Mucosa of descending colon (tissue), 3 donors: ENCODE data around the gene NFATC1. TPM values are rescaled to one million over a fixed set of nuclear protein-coding genes. Genes with fewer than 3 reads are reported as not detected.

ENCODE experiments used
- ATAC-seq: fragments of 200-7000 bp; cut with Tn5 transposase; one replicate; pipeline ENCODE4 v1.9.1; 2020; ENCODE audit warnings: mild to moderate bottlenecking, moderate library complexity
- DNase-seq, 3 donors: peaks; one replicate each; pipeline ENCODE4 v3.0.0-alpha.2; 2020
- H3K36me3 ChIP-seq: fragments of 200-600 bp; one replicate; pipeline ENCODE4 v1.8.0; 2021; ENCODE audit warnings: low read depth, mild to moderate bottlenecking
- H3K4me1 ChIP-seq: fragments of 200-600 bp; one replicate; pipeline ENCODE4 v1.8.0; 2021; ENCODE audit warnings: low read depth, mild to moderate bottlenecking
- H3K4me3 ChIP-seq: fragments of 200-600 bp; one replicate; pipeline ENCODE4 v1.8.0; 2021; ENCODE audit warnings: mild to moderate bottlenecking
- H3K9me3 ChIP-seq: fragments of 200-600 bp; one replicate; pipeline ENCODE4 v1.8.0; 2021; ENCODE audit warnings: mild to moderate bottlenecking
- CTCF ChIP-seq: fragments of 200-600 bp; IDR thresholded peaks from one replicate; pipeline ENCODE4 v1.8.0; 2022; ENCODE audit warnings: antibody characterized with exemption, mild to moderate bottlenecking
- intact Hi-C, 2 donors: fragments of 100-400 bp; cut with DNase I in 1 of 2; cut with micrococcal nuclease in 1 of 2; formaldehyde crosslinking; loops; one replicate each; pipeline versions ENCODE4 v1.11.0 to v1.11.1; 2022; cut with DNase I, micrococcal nuclease
- total RNA-seq, 3 donors: library from RNA; stranded (reverse); fragmentation: NEBNext Ultra II Directional in 2 of 3; extraction: Animal tissue kit (Norgen Biotek cat#: 25700) in 2 of 3; gene quantifications; one replicate each; pipeline versions ENCODE4 v1.2.1 to v1.2.4, GENCODE V29; 2021 to 2023
- donor health status: DM: no; HTN: no; CAD: no; lungs with moderate emphysema.
- donor health status: DM: no; HTN: no; CAD: no.
- donor health status: DM: no; HTN: yes; CAD: no.

The NFATC1 gene
- total RNA-seq, 3 donors from 2014 or later: 2.9 to 12.9 (median 4.6) TPM

GRCh38 chr18:79553154-79553553 is 157.4 kb downstream of the NFATC1 start:
- Histone ChIP-seq H3K36me3 (no peaks in the 10 kb centered on the region), H3K4me1 (no peaks in the 10 kb centered on the region), H3K4me3 (no peak overlapping the region), H3K9me3 (no peaks in the 10 kb centered on the region)
- intact Hi-C loops: no loop called here
- no peak for ATAC-seq
- peak in 1 of 3 donors; percentile 7 for DNase-seq
- TF ChIP-seq CTCF: no peak

GRCh38 chr18:79553696-79554095 is 158.0 kb downstream of the NFATC1 start:
- Histone ChIP-seq H3K4me1 (no peaks in the 10 kb centered on the region), H3K9me3 (no peaks in the 10 kb centered on the region), H3K4me3 (no peak overlapping the region), H3K36me3 (no peaks in the 10 kb centered on the region)
- TF ChIP-seq CTCF: no peak
- DNase-seq (no peak), ATAC-seq (no peak)
- intact Hi-C loops: no loop called here

GRCh38 chr18:79554321-79554720 is 158.6 kb downstream of the NFATC1 start:
- DNase-seq: peak in 1 of 3 donors; percentile 6
- ATAC-seq: no peak
- Histone ChIP-seq H3K4me1 (no peaks in the 10 kb centered on the region), H3K4me3 (no peak overlapping the region), H3K36me3 (no peaks in the 10 kb centered on the region), H3K9me3 (no peaks in the 10 kb centered on the region)
- intact Hi-C loops: no loop called here
- TF ChIP-seq CTCF: no peak

- intact Hi-C loops: no loop called here
- Histone ChIP-seq H3K4me3 (no peak overlapping the region), H3K9me3 (no peaks in the 10 kb centered on the region), H3K4me1 (no peaks in the 10 kb centered on the region), H3K36me3 (no peaks in the 10 kb centered on the region)
- no peak for TF ChIP-seq CTCF
- ATAC-seq: no peak
- peak in 1 of 3 donors; percentile 21 for DNase-seq
These were observed 159.4 kb downstream of the NFATC1 start for GRCh38 chr18:79554945-79555645.

GRCh38 chr18:79555885-79556284 is 160.2 kb downstream of the NFATC1 start:
- H3K4me1 ChIP-seq: no peaks in the 10 kb centered on the region
- TF ChIP-seq CTCF: no peak
- intact Hi-C loops: no loop called here
- ATAC-seq: no peak
- no peak overlapping the region for H3K4me3 ChIP-seq
- peak in 1 of 3 donors; percentile 26 for DNase-seq
- H3K9me3 ChIP-seq: no peaks in the 10 kb centered on the region
- no peaks in the 10 kb centered on the region for H3K36me3 ChIP-seq
